PFSK-1 (cell line): ENCODE measurements around the gene HFM1.

Experiments used
- FOXP2 ChIP-seq: optimal IDR thresholded peaks from 2 replicates; pipeline ENCODE3; 2011; ENCODE audit warnings: borderline replicate concordance, control low read depth, inconsistent platforms; ENCODE audit not compliant: insufficient read depth; ENCODE audit errors: extremely low read length, extremely low read depth
- POLR2AphosphoS5 ChIP-seq: IDR thresholded peaks from 2 replicates; pipeline ENCODE4 v1.6.1; 2012; ENCODE audit warnings: low read depth, mild to moderate bottlenecking, control low read depth, low read length, moderate library complexity
- SIN3A ChIP-seq: IDR thresholded peaks from 2 replicates; pipeline ENCODE4 v1.6.1; 2012; ENCODE audit warnings: mild to moderate bottlenecking, low read length, moderate library complexity, borderline replicate concordance; ENCODE audit not compliant: insufficient read depth
- TAF1 ChIP-seq: IDR thresholded peaks from 2 replicates; pipeline ENCODE4 v1.6.1; 2012; ENCODE audit warnings: low read length, control low read depth, borderline replicate concordance; ENCODE audit not compliant: insufficient read depth
- TF ChIP-seq, protein P1 (sequence below), 2 experiments: IDR thresholded peaks; 2 replicates each; pipeline versions ENCODE4 v1.6.1 to v1.8.0; 2011 to 2012; ENCODE audit warnings: low read depth in 2 of 2, low read length in 2 of 2, control low read depth in 1 of 2, inconsistent platforms in 1 of 2, mild to moderate bottlenecking in 1 of 2, moderate library complexity in 1 of 2; ENCODE audit not compliant: insufficient read depth in 1 of 2

HFM1 gene

DNA sequence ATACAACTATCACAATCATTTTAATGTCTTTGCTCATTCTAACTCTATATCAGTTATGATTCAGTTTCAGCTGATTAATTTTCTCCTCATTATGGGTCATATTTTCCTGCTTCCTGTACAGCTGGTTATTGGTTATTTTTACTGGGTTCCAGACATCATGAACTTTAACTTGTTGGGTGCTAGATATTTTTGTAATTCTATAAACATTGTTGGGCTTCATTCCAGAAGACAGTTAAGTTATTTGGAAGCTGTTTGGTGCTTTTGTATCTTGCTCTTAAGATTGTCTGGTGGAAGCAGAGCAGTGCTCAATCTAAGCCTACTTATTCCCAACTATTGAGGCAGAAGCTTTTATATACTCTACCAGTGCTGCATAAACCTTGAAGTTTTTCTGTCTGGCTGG, 34.4 kb upstream of the HFM1 start:
- TF ChIP-seq FOXP2 (no peak), POLR2AphosphoS5 (no peak), SIN3A (no peak), TAF1 (no peak)
- TF ChIP-seq, protein P1, sequence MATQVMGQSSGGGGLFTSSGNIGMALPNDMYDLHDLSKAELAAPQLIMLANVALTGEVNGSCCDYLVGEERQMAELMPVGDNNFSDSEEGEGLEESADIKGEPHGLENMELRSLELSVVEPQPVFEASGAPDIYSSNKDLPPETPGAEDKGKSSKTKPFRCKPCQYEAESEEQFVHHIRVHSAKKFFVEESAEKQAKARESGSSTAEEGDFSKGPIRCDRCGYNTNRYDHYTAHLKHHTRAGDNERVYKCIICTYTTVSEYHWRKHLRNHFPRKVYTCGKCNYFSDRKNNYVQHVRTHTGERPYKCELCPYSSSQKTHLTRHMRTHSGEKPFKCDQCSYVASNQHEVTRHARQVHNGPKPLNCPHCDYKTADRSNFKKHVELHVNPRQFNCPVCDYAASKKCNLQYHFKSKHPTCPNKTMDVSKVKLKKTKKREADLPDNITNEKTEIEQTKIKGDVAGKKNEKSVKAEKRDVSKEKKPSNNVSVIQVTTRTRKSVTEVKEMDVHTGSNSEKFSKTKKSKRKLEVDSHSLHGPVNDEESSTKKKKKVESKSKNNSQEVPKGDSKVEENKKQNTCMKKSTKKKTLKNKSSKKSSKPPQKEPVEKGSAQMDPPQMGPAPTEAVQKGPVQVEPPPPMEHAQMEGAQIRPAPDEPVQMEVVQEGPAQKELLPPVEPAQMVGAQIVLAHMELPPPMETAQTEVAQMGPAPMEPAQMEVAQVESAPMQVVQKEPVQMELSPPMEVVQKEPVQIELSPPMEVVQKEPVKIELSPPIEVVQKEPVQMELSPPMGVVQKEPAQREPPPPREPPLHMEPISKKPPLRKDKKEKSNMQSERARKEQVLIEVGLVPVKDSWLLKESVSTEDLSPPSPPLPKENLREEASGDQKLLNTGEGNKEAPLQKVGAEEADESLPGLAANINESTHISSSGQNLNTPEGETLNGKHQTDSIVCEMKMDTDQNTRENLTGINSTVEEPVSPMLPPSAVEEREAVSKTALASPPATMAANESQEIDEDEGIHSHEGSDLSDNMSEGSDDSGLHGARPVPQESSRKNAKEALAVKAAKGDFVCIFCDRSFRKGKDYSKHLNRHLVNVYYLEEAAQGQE (IDR thresholded peaks at IDR 0.05; ENCODE audit: insufficient read depth in 1 of 2, low read depth in 2 of 2, low read length in 2 of 2) = no peak

DNA sequence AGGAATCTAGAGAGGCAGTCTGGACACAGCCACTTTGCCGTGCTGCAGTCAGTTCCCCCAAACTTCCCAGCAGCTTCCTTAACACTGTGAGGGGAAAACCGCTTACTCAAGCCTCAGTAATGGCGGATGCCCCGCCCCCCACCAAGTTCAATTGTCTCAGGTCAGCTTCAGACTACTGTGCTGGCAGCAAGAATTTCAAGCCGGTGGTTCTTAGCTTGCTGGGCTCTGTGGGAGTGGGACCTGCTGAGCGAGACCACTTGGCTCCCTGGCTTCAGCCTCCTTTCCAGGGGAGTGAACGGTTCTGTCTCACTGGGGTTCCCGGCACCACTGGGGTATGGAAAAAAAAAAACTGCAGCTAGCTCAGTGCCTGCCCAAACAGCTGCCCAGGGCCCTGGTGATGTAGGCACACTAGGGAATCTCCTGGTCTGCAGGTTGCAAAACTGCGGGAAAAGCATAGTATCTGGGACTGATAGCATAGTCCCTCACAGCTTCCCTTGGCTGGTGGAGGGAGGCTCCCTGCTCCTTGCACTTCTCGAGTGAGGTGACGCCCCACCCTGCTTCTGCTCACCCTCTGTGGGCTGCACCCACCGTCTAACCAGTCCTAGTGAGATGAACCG, 23.7 kb upstream of the HFM1 start:
- no peak for TF ChIP-seq TAF1
- no peak for TF ChIP-seq FOXP2
- TF ChIP-seq SIN3A = no peak
- TF ChIP-seq, protein P1 (IDR thresholded peaks at IDR 0.05; ENCODE audit: insufficient read depth in 1 of 2, low read depth in 2 of 2, low read length in 2 of 2) = no peak
- TF ChIP-seq POLR2AphosphoS5 = no peak

DNA sequence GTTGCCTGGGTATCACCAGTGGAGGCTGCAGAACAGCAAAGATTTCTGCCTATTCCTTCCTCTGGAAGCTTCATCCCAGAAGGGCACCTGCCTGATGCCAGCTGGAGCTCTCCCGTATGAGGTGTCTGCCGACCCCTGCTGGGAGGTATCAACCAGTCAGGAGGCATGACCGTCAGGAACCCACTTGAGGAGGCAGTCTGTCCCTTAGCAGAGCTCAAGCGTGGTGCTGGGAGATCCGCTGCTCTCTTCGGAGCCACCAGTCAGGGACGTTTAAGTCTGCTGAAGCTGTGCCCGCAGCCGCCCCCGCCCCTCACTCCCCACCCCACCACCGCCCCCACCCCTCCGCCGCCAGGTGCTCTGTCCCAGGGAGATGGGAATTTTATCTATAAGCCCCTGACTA, 23.1 kb upstream of the HFM1 start:
- TF ChIP-seq SIN3A (no peak), FOXP2 (no peak), POLR2AphosphoS5 (no peak), TAF1 (no peak)
- TF ChIP-seq, protein P1 (IDR thresholded peaks at IDR 0.05; ENCODE audit: insufficient read depth in 1 of 2, low read depth in 2 of 2, low read length in 2 of 2) = no peak

DNA sequence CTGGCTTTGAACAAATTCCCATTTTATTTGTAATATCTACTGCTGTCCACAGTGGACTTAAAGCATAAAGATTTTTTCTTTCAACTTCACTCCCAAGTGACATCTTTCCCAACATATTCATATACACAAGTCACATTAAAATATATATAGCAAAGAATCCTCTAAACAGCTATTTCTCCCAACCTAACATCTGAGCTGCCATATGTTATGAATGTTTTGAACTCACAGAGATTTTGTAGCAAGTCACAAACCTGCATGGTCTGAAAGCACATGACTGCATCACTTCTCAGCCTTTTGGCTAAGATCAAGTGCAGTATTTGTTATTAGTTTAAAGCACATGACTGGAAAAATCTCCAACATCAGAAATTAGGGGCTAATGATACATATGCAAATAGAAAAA, 7.7 kb upstream of the HFM1 start:
- TF ChIP-seq, protein P1 (IDR thresholded peaks at IDR 0.05; ENCODE audit: insufficient read depth in 1 of 2, low read depth in 2 of 2, low read length in 2 of 2) = no peak
- TF ChIP-seq FOXP2 (no peak), TAF1 (no peak), POLR2AphosphoS5 (no peak)

DNA sequence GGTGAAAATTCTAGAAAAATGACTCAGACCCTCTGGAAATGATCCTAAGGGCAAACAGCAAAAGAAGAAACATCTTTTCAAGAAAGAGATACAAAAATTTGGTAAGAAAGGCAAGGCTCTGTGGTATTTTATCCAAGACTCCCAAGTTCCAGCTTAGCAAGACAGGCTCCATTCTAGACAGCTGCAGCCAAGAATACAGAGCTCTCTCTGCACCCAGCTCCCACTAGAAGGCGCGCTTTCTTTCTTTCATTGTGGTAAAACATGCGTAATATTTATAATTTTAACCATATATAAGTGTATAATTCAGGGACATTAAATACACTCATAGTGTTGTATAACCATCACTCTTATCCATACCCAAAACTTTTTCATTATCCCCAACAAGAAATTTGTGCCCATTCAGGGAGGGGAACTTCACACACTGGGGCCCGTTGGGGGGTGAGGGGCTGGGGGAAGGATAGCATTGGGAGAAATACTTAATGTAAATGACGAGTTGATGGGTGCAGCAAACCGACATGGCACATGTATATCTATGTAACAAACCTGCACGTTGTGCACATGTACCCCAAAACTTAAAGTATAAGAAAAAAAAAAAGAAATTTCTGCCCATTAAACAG, 2.2 kb upstream of the HFM1 start:
- TF ChIP-seq POLR2AphosphoS5 (no peak), SIN3A (no peak), FOXP2 (no peak), TAF1 (no peak)
- TF ChIP-seq, protein P1 (IDR thresholded peaks at IDR 0.05; ENCODE audit: insufficient read depth in 1 of 2, low read depth in 2 of 2, low read length in 2 of 2) = no peak
